Testis (tissue), 2 donors: ENCODE data around the gene RBM20.

ENCODE experiments used
- CTCF ChIP-seq, 3 experiments: fragments of 450-650 bp in 2 of 3; fragments of 200-600 bp in 1 of 3; sonication (generic) in 1 of 3; IDR thresholded peaks; one replicate each; pipeline ENCODE4 v1.5.1; 2016 to 2019; ENCODE audit warnings: antibody characterized with exemption in 3 of 3, mild to moderate bottlenecking in 2 of 3, moderate library complexity in 1 of 3
- POLR2A ChIP-seq: fragments of 450-650 bp; IDR thresholded peaks from one replicate; pipeline ENCODE4 v1.6.1; 2017; ENCODE audit warnings: antibody characterized with exemption, mild to moderate bottlenecking, moderate library complexity

DNA sequence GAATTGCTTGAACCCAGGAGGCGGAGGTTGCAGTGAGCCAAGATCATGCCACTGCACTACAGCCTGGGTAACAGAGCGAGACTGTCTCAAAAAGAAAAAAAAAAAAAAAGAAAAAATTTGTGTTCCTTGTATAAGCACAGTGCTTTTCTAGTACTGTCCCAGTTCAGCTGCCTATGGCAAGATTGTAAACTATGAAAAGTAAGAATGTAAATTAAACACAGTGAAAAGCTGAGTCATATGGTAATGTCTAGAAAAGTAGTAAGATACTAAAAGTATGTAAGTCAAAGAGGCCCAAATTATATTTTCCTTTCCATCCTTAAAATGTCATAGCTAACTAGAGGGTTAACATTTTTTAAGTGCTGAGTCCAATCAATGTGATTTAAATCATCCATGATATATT, 42.8 kb downstream of the RBM20 start:
- TF ChIP-seq CTCF (IDR thresholded peaks at IDR 0.05) = no peak
- TF ChIP-seq POLR2A = no peak
